HG03520 (cell line): ENCODE data around the gene LRRC56.
"Not testable (repeated sequence)": the region's sequence is repeated elsewhere in the genome, so short reads cannot be mapped to it uniquely, and the experiment has no call there.

Experiments
- ATAC-seq: cut with Tn5 transposase; IDR thresholded peaks from one replicate; pipeline ENCODE4 v1.9.1; 2021; ENCODE audit warnings: mild to moderate bottlenecking, moderate library complexity; ENCODE audit not compliant: unreplicated experiment

The LRRC56 gene

GRCh38 chr11:573146-573759, 35.9 kb downstream of the LRRC56 start:
- ATAC-seq: no peak

- not testable (repeated sequence) for ATAC-seq
Observed at GRCh38 chr11:574031-574570, 36.8 kb downstream of the LRRC56 start.

- ATAC-seq: no peak
Observed at GRCh38 chr11:574632-575312, 37.4 kb downstream of the LRRC56 start.

GRCh38 chr11:575313-575995, 38.1 kb downstream of the LRRC56 start:
- no peak for ATAC-seq

- peak; percentile 80 for ATAC-seq
Observed at GRCh38 chr11:575996-576768, 38.9 kb downstream of the LRRC56 start, which contains the start of gene PHRF1. Gene PHRF1 (plus strand): TSS chr11:576470. CDS start chr11:581513, 5,043 bp downstream.

DNA sequence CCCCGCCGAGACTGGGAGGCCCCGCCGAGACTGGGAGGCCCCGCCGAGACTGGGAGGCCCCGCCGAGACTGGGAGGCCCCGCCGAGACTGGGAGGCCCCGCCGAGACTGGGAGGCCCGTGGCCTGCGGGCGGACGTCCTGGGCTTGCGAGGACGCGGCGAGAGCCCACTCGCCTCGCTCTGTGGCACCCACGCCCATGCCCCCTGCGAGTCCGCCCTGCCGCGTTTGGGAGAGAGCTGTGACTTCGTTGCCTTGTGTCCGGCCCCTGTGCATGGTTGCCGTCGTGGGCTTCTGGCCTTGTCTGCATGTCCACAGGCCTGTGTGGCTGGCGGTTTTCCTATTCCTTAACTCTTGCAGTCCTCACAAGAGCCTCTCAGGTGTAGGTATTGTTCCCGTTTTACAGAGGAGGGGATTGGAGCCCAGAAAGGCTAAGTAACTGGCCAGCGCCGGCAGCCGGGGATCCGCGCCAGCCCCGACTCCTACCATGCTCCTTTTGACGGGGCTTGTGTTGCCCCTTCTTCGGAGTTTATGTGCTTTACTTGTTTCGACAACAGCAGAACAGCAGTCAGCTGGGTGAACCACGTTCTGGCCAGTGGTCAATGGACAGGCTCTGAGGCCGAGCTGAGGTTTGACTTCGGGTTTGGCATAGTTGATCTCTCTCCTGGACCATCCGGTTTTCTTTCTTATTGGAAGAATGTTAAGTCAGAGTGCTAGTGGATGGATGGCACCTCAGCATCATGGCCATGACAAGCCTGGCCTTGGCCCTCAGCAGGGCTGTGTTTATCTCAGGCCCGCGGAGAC, 39.7 kb downstream of the LRRC56 start:
- ATAC-seq: no peak

DNA sequence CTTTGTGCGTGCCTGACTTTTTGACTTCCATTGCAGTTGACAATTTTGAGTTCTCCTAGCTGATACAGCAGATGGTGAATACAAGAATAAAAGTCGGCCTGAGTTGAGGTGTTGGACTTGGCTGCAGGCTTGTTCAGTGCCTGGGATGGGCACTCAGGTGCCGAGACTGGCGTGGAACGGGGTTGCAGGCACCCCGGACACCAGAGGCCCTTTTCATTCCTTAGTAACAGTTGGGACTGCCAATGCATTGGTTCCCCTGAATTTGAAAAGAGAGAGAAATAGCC, 40.2 kb downstream of the LRRC56 start:
- no peak for ATAC-seq

DNA sequence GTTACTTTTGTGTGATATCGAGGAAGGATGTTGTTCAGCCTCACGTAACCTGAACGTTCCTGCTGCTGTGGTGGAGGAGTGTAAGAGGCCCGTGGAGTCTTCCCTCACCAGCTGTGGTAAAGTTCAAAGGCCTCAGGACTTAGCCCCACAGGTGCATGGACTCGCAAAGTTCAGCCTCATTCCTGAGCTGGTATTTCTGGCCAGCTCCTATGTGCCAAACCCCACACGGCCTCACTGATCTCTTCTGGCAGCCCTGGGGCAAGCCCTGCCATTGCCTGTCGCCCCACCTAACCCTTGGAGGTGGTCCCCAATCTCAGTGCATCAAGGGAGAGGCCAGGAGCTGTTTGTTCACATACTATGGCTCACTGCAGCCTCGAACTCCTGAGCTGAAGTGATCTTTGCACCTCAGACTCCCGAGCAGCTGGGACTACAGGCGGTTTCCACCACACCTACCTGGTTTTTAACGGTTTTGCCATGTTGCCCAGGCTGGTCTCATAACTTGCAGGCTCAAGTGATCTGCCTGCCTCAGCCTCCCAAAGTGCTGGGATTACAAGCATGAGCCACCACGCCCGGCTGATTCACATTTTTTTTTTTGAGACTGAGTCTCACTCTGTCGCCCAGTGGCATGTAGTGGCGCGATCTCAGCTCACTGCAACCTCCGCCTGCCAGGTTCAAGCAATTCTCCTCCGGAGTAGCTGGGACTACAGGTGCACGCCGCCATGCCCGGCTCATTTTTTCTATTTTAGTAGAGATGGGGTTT, 41.1 kb downstream of the LRRC56 start:
- ATAC-seq: no peak

GRCh38 chr11:579830-580601, 42.7 kb downstream of the LRRC56 start:
- no peak for ATAC-seq

DNA sequence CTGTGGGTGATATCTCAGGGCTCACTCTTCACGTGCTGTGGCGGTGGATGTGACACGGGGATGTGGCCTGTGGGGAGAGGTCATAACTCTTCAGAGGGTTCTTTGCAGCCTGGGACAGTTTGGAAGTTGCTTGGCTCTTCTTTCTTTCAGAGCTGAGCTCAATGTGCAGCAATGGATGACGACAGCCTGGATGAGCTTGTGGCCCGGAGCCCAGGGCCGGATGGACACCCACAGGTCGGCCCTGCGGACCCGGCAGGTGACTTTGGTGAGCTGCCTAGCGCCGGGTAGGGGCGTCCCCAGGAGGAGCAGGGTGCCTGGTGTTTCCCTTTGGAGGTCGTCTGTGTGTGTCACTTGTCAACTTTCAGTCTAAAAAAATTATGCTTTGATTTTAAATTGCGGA, 44.0 kb downstream of the LRRC56 start:
- no peak for ATAC-seq

DNA sequence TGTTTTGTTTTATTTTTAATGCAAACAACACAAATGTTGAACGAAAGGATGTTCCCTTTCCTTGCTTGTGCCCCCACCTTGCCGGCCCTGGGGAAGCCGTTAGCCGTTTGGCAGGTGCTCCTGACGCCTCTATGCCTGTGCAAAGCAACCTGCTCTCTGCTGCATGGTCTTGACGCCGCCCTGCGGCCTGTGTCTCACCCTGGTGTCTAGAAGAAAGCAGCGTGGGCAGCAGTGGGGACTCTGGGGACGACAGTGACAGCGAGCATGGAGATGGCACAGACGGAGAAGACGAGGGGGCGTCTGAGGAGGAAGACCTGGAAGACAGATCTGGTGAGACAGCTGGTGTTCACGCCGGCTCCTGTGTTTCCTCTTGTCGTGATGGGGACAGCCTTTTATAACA, 44.4 kb downstream of the LRRC56 start:
- no peak for ATAC-seq

DNA sequence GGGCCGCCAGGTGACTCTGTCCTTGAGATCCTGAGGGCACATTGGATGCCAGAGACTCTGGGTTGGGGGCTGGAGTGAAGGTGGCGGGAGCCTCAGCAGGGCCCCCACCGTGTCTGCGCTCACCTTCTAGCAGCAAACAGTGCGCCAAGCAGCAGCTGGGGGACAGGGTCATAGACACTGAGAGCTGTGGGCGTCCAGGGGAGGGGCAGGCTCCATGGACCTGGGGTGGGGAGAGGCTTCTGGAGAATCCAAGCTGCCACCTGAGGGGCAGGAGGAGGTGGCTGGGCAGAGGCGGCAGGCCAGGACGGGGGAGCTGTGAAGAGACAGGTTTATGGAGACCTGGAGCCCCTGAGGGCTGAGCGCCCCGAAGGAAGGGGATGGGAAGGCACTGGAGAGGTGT, 47.0 kb downstream of the LRRC56 start:
- no peak for ATAC-seq

DNA sequence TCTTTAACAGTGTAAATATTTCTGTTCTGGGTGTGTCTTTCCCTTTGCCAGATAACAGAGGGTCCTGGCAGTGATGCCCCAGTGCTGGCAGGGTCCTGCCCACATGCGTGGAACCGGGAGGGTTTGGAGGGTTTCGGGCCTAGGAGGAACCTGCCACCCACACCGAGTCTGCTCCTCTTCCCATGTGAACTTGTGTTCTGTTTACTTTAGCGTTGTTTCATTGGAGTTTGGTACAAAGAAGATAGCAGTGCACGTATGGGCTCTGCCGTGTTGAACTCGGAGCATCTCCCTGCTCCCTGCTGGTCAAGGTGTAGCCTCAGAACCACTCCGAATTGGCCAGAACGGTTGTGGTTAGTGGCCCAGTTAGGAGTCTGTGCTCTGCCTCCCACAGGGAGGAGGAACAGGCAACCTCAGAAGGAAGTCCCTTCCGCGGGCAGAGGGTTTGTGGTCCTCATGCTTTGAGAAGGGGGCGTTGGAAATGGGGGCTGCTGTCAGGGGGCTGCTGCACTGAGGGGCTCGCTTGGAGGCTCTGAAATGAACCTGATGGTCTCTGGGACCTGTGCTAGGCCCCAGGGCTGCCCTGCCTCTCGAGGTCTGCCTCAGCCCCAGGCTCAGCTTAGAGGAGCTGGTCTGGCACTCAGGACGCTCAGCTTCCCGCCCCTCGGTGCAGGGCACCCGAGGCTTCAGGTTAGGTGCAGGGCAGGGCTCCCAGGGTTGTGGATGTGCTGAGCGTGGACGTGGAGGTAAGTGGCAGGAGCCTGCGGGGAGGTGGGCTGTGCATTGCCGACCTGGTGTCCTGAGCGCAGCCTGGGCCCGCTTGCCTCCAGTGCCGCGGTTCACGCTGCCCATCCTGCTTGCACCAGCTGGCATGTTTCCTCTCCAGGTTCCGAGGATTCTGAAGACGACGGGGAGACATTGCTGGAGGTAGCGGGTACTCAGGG, 49.3 kb downstream of the LRRC56 start:
- no peak for ATAC-seq

GRCh38 chr11:587546-587945, 50.2 kb downstream of the LRRC56 start:
- ATAC-seq: no peak

GRCh38 chr11:587978-588380, 50.7 kb downstream of the LRRC56 start:
- no peak for ATAC-seq

DNA sequence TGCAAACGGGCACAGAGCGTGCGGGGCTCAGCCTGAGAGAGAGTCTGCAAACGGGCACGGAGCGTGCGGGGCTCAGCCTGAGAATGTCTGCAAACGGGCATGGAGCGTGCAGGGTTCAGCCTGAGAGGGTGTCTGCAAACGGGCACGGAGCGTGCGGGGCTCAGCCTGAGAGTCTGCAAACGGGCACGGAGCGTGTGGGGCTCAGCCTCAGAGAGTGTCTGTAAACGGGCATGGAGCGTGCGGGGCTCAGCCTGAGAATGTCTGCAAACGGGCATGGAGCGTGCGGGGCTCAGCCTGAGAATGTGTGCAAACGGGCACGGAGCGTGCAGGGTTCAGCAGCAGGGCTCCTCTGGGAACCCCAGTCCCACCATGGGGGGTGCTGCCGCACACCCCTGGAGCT, 52.5 kb downstream of the LRRC56 start:
- no peak for ATAC-seq

- no peak for ATAC-seq
Observed at GRCh38 chr11:590997-591396, 53.7 kb downstream of the LRRC56 start.

DNA sequence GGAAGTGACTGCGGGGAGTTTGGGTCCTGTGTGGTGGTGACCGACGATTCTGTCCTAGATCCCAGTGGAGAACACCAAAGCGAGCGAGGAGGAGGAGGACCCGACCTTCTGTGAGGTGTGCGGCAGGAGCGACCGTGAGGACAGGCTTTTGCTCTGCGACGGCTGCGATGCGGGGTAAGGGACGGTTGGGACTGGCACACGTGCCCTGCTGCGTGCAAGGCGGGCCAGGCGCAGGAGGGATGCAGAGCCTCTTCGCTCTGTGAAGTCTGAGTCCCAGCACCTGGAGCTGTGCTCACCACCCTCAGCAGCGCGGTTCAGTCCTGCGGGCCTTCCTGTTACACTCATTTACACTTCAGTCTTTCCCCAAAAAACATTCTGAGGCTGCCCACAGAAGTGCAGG, 55.2 kb downstream of the LRRC56 start:
- ATAC-seq: no peak
